OCI-LY3 (cell line): Measurements from ENCODE around the gene LHFPL6.

Source experiments
- EZH2phosphoT487 ChIP-seq: fragments of 200-600 bp; shearing (Covaris generic); IDR thresholded peaks from 2 replicates; pipeline ENCODE4 v1.6.1; 2018; ENCODE audit warnings: antibody characterized with exemption, mixed run types, low read depth
- TF ChIP-seq, protein P1 (sequence below): fragments of 200-600, 300-600 bp; sonication (generic); IDR thresholded peaks from 2 replicates; pipeline ENCODE4 v1.5.1; 2014; ENCODE audit warnings: antibody characterized with exemption, low read length, low read depth

DNA sequence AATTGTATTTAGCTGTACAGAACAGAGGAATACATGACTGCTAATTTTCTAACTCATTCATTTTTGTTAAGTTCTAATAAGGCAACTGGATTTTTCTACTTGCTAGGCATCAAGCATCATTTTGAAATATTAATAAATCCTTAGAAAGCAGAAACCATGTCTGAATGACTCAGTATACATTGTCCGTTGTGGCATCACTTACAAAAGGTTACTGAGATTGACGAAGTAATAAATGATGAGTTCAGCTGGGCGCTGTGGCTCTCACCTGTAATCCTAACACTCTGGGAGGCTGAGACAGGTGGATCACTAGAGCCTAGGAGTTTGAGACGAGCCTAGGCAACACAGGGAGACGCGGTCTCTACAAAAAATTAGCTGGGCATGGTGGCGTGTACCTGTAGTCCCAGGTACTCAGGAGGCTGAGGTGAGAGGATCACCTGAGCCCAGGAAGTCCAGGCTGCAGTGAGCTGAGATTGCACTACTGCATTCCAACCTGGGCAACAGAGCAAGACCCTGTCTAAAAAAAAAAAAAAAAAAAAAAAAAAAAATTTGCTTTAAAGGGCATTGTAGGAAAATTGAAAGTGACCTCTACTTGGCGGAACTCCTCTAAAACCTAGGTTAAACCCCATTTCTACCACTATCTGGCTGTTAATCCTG, 36.6 kb downstream of the LHFPL6 start:
- TF ChIP-seq, protein P1, sequence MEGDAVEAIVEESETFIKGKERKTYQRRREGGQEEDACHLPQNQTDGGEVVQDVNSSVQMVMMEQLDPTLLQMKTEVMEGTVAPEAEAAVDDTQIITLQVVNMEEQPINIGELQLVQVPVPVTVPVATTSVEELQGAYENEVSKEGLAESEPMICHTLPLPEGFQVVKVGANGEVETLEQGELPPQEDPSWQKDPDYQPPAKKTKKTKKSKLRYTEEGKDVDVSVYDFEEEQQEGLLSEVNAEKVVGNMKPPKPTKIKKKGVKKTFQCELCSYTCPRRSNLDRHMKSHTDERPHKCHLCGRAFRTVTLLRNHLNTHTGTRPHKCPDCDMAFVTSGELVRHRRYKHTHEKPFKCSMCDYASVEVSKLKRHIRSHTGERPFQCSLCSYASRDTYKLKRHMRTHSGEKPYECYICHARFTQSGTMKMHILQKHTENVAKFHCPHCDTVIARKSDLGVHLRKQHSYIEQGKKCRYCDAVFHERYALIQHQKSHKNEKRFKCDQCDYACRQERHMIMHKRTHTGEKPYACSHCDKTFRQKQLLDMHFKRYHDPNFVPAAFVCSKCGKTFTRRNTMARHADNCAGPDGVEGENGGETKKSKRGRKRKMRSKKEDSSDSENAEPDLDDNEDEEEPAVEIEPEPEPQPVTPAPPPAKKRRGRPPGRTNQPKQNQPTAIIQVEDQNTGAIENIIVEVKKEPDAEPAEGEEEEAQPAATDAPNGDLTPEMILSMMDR: no peak
- no peak for TF ChIP-seq EZH2phosphoT487
